ENCODE data around the gene WDR90.

WDR90 gene

GRCh38 chr16:658679-659571 is 9.8 kb downstream of the WDR90 start:
- no peak overlapping the region for H3K4me3 ChIP-seq (ENCODE audit: low read depth, low read length)
- ChIA-PET POLR2A (interaction anchor here (1.4 kb wide), 1 partner anchor 8 kb away, joined by 4 read pairs; no protein-coding TSS in a partner anchor), CTCF (interaction anchor here (0.6 to 1.6 kb wide), 6 partner anchors 8 to 339 kb away, joined by 3 to 7 read pairs (median 3); partner anchors contain the start of gene RHOT2)
- TF ChIP-seq SCRT2 (tag by site-specific recombination; IDR thresholded peaks at IDR 0.05) = peak; percentile 50
- TF ChIP-seq, protein P1, sequence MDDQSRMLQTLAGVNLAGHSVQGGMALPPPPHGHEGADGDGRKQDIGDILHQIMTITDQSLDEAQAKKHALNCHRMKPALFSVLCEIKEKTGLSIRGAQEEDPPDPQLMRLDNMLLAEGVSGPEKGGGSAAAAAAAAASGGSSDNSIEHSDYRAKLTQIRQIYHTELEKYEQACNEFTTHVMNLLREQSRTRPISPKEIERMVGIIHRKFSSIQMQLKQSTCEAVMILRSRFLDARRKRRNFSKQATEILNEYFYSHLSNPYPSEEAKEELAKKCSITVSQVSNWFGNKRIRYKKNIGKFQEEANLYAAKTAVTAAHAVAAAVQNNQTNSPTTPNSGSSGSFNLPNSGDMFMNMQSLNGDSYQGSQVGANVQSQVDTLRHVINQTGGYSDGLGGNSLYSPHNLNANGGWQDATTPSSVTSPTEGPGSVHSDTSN (CRISPR knock-in tag; IDR thresholded peaks at IDR 0.05) = no peak
- no peak for TF ChIP-seq ZNF366 (tag by site-specific recombination; conservative IDR thresholded peaks at IDR 0.05)
- no peak for TF ChIP-seq ZNF623 (tag by site-specific recombination; IDR thresholded peaks at IDR 0.05)
- TF ChIP-seq, protein P2, sequence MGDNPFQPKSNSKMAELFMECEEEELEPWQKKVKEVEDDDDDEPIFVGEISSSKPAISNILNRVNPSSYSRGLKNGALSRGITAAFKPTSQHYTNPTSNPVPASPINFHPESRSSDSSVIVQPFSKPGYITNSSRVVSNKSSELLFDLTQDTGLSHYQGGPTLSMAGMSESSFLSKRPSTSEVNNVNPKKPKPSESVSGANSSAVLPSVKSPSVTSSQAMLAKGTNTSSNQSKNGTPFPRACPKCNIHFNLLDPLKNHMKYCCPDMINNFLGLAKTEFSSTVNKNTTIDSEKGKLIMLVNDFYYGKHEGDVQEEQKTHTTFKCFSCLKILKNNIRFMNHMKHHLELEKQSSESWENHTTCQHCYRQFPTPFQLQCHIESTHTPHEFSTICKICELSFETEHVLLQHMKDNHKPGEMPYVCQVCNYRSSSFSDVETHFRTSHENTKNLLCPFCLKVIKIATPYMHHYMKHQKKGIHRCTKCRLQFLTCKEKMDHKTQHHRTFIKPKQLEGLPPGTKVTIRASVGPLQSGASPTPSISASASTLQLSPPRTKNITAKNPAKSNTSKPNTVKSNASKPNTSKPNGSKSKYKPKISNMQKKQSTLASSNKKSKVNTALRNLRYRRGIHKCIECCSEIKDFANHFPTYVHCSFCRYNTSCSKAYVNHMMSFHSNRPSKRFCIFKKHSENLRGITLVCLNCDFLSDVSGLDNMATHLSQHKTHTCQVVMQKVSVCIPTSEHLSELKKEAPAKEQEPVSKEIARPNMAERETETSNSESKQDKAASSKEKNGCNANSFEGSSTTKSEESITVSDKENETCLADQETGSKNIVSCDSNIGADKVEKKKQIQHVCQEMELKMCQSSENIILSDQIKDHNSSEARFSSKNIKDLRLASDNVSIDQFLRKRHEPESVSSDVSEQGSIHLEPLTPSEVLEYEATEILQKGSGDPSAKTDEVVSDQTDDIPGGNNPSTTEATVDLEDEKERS (tag by site-specific recombination; IDR thresholded peaks at IDR 0.05) = no peak
- TF ChIP-seq ZNF16 (tag by site-specific recombination; IDR thresholded peaks at IDR 0.05; ENCODE audit: low read depth) = no peak
- TF ChIP-seq ZBTB1 (tag by site-specific recombination; IDR thresholded peaks at IDR 0.05) = no peak
- TF ChIP-seq, protein P3, sequence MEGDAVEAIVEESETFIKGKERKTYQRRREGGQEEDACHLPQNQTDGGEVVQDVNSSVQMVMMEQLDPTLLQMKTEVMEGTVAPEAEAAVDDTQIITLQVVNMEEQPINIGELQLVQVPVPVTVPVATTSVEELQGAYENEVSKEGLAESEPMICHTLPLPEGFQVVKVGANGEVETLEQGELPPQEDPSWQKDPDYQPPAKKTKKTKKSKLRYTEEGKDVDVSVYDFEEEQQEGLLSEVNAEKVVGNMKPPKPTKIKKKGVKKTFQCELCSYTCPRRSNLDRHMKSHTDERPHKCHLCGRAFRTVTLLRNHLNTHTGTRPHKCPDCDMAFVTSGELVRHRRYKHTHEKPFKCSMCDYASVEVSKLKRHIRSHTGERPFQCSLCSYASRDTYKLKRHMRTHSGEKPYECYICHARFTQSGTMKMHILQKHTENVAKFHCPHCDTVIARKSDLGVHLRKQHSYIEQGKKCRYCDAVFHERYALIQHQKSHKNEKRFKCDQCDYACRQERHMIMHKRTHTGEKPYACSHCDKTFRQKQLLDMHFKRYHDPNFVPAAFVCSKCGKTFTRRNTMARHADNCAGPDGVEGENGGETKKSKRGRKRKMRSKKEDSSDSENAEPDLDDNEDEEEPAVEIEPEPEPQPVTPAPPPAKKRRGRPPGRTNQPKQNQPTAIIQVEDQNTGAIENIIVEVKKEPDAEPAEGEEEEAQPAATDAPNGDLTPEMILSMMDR (tag by site-specific recombination; IDR thresholded peaks at IDR 0.05) = peak; percentile 43; the same call in 1 of the 2 replicates
- no peak for TF ChIP-seq ZNF354C (tag by site-specific recombination; IDR thresholded peaks at IDR 0.05; ENCODE audit: borderline replicate concordance, low read depth)
- TF ChIP-seq TCF7L2 (IDR thresholded peaks at IDR 0.05; ENCODE audit: borderline replicate concordance, low read depth, low read length) = no peak
- peak; percentile 57 for TF ChIP-seq GLIS1 (tag by site-specific recombination; IDR thresholded peaks at IDR 0.05)
- H3K4me1 ChIP-seq (ENCODE audit: control insufficient read depth, insufficient read depth, low read length) = peaks cover 3% of the 10 kb centered on the region; the same call in 1 of the 2 replicates
- H3K36me3 ChIP-seq (ENCODE audit: control insufficient read depth in 2 of 2, insufficient read depth in 1 of 2, low read length in 2 of 2) = peaks cover 0 to 72% of the 10 kb centered on the region in 2 experiments; a peak in 2 of 3 replicates
- no peak overlapping the region for H3K27ac ChIP-seq (ENCODE audit: extremely low read depth, low read depth, low read length)
- no peaks in the 10 kb centered on the region for H3K9me3 ChIP-seq (ENCODE audit: control insufficient read depth, insufficient read depth, low read depth, low read length)

DNA sequence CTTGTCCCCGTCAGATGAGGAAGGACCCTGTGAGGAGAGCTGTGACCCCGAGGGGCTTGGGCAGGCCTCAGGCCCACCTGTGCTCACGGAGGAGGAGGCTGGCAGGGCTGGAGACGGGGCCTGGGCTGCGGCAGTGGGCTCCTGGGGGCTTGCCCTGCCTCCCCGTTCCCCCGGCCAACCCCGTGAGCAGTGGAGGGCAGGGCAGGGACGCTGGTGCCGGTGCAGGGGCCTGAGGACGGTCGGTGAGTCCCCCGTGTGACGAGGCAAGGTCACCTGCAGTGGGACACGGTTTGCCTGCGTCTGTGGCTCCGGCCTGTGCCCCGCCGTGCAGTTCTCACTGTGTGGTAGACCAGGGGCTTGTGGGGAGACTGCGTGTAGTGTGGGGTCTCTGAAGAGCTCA is 10.5 kb downstream of the WDR90 start:
- Histone ChIP-seq H3K4me3 (ENCODE audit: low read depth, low read length) (no peak overlapping the region), H3K36me3 (ENCODE audit: control insufficient read depth in 2 of 2, insufficient read depth in 1 of 2, low read length in 2 of 2) (peaks cover 0 to 70% of the 10 kb centered on the region in 2 experiments; a peak in 2 of 3 replicates), H3K27ac (ENCODE audit: extremely low read depth, low read depth, low read length) (no peak overlapping the region), H3K4me1 (ENCODE audit: control insufficient read depth, insufficient read depth, low read length) (peaks cover 3% of the 10 kb centered on the region; the same call in 1 of the 2 replicates), H3K9me3 (ENCODE audit: control insufficient read depth, insufficient read depth, low read depth, low read length) (no peaks in the 10 kb centered on the region)
- ChIA-PET POLR2A (interaction anchor here (0.9 to 1.4 kb wide), 2 partner anchors 9 to 10 kb away, joined by 4 read pairs; partner anchors contain the start of gene WDR90), CTCF (interaction anchor here (0.7 to 1.6 kb wide), 2 partner anchors 8 to 9 kb away, joined by 3 to 7 read pairs; partner anchors contain the start of gene RHOT2)
- TF ChIP-seq ZNF114 (tag by site-specific recombination; IDR thresholded peaks at IDR 0.05) (no peak), ZSCAN30 (tag by site-specific recombination; IDR thresholded peaks at IDR 0.05) (no peak), SCRT2 (tag by site-specific recombination; IDR thresholded peaks at IDR 0.05) (peak; percentile 5; the same call in 1 of the 2 replicates)

DNA sequence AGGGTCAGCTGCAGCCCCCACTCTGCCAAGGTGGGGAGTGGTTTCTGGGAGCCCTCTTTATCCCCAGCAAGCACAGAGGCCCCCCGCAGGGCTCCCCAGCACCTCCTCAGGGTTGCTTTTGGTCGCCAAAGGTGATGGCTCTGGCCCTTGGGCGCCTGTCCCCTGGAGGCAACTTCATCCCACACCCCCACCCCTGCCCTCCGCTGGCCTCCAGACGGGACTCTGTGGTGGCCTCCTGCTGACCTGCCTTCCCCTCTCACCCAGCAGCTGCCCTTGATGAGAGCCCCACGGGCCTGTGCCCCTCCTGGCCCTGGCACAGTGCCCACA is 10.9 kb downstream of the WDR90 start:
- ChIA-PET POLR2A (interaction anchor here (0.9 kb wide), 1 partner anchor 11 kb away, joined by 4 read pairs; the partner anchor contains the start of gene WDR90), CTCF (no interaction called here)
- Histone ChIP-seq H3K4me3 (ENCODE audit: low read depth, low read length) (no peak overlapping the region), H3K9me3 (ENCODE audit: control insufficient read depth, insufficient read depth, low read depth, low read length) (no peaks in the 10 kb centered on the region), H3K4me1 (ENCODE audit: control insufficient read depth, insufficient read depth, low read length) (peaks cover 3% of the 10 kb centered on the region; the same call in 1 of the 2 replicates), H3K27ac (ENCODE audit: extremely low read depth, low read depth, low read length) (no peak overlapping the region), H3K36me3 (ENCODE audit: control insufficient read depth in 2 of 2, insufficient read depth in 1 of 2, low read length in 2 of 2) (peaks cover 0 to 65% of the 10 kb centered on the region in 2 experiments; a peak in 2 of 3 replicates)
- TF ChIP-seq IKZF3 (tag by site-specific recombination; IDR thresholded peaks at IDR 0.05) (no peak), GLIS1 (tag by site-specific recombination; IDR thresholded peaks at IDR 0.05) (peak; percentile 94), ZNF580 (tag by site-specific recombination; IDR thresholded peaks at IDR 0.05) (no peak), ZIC2 (tag by site-specific recombination; IDR thresholded peaks at IDR 0.05) (peak; percentile 95; the same call in 1 of the 2 replicates)
- TF ChIP-seq, protein P4, sequence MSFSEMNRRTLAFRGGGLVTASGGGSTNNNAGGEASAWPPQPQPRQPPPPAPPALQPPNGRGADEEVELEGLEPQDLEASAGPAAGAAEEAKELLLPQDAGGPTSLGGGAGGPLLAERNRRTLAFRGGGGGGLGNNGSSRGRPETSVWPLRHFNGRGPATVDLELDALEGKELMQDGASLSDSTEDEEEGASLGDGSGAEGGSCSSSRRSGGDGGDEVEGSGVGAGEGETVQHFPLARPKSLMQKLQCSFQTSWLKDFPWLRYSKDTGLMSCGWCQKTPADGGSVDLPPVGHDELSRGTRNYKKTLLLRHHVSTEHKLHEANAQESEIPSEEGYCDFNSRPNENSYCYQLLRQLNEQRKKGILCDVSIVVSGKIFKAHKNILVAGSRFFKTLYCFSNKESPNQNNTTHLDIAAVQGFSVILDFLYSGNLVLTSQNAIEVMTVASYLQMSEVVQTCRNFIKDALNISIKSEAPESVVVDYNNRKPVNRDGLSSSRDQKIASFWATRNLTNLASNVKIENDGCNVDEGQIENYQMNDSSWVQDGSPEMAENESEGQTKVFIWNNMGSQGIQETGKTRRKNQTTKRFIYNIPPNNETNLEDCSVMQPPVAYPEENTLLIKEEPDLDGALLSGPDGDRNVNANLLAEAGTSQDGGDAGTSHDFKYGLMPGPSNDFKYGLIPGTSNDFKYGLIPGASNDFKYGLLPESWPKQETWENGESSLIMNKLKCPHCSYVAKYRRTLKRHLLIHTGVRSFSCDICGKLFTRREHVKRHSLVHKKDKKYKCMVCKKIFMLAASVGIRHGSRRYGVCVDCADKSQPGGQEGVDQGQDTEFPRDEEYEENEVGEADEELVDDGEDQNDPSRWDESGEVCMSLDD (tag by site-specific recombination; IDR thresholded peaks at IDR 0.05) = 0 out of 2 replicates have a peak, but pooled peaks have one; percentile 55

Data from HEK293 (cell line).